Measurements from ENCODE around the gene GFOD1.
A peak's percentile ranks its signal among the peaks of the same experiment; 100 is the strongest.

The GFOD1 gene

DNA sequence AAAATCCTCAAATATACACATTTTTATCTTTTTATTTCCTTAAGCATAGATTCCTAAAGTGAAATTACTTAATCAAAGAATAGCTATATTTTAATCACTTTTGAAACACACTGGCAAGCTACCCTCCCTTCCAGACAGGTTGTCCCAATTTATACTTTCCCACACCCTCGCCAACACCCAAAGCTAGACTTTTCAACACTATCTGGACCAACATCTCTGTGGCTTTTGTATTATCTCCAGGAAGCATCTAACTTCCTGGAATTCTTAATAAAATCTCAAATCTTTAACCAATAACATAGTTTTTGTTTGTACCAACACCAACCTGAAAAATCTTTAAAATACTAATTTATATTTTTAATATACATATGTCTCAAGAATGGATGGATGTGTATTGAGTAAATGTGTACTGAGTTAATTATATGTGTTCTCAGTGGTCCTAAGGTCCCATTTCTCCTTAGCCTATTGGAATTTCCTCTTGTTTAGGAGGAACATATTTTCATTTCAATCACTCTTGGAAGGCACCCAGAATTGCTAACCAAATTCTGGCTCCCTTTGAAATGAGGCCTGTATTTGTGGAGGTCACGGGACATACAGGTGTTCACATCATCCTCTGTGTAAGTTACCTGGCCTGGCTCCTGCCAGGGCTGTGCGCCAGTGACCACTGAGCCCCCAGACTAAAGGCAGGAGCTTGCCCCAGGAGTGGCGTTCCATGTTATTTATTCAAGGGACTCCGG lies 17.4 kb upstream of the GFOD1 start:
- Histone ChIP-seq H3K27me3 (no peaks in the 10 kb centered on the region), H4K20me1 (no peaks in the 10 kb centered on the region), H3K9ac (no peak overlapping the region)

DNA sequence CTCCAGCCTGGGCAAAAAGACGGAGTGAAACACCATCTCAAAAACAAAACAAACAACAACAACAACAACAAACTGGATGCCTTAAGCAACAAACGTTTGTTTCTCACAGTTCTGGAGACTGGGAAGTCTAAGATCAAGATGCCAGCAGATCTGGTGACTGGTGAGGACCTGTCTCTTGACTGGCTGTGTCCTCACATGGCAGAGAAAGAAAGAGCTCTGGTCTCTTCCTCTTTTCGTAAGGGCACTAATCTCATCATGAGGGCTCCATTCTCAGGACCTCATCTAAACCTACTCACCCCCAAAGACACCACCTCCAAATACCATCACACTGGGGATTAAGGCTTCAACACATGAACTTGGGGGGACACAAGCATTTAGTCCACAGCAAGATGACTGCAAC lies 13.5 kb upstream of the GFOD1 start:
- H4K20me1 ChIP-seq, result no peaks in the 10 kb centered on the region
- H3K4me2 ChIP-seq, result no peak overlapping the region
- no peak overlapping the region for H3K27ac ChIP-seq
- H3K36me3 ChIP-seq, result no peaks in the 10 kb centered on the region
- H3K4me3 ChIP-seq, result no peak overlapping the region
- peaks cover 0 to 17% (median 8%) of the 10 kb centered on the region in 10 experiments; a peak in 12 of 20 replicates for H3K4me1 ChIP-seq
- no peaks in the 10 kb centered on the region for H3K9me3 ChIP-seq (replicated peaks in 1 of 11)
- H3K9ac ChIP-seq, result no peak overlapping the region
- no peak for TF ChIP-seq Cebpa-rat (IDR thresholded peaks at IDR 0.05)
- no peaks in the 10 kb centered on the region for H3K27me3 ChIP-seq

More for the DNA sequence above, 17.4 kb upstream of the GFOD1 start:
- no peak overlapping the region for H3K4me3 ChIP-seq
- no peaks in the 10 kb centered on the region for H3K36me3 ChIP-seq
- H3K27ac ChIP-seq, result no peak overlapping the region
- H3K4me1 ChIP-seq, result peaks cover 0 to 6% (median 0%) of the 10 kb centered on the region in 10 experiments; a peak in 1 of 20 replicates
- H3K9me3 ChIP-seq (replicated peaks in 1 of 11), result peaks cover 0 to 5% (median under 1%) of the 10 kb centered on the region in 11 experiments; a peak in 9 of 22 replicates
- no peak overlapping the region for H3K4me2 ChIP-seq
- TF ChIP-seq Cebpa-rat (IDR thresholded peaks at IDR 0.05), result no peak

DNA sequence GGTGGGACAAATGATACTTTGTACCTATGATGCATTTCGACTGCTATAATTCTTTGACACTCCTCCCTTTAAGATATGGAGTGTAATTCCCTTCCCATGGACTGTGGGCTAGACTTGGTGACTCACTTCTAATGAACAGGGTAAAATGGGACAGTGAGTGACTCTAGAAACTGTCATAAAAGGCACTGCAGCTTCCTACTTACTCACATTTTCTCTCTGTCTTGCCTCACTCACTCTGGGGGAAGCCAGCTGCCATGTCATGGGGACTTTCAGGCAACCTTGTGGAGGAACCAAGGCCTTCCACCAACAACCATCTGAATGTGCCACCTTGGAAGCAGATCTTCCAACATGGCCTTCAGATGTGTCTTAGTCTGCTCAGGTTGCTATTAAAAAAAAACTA lies 12.9 kb upstream of the GFOD1 start:
- H3K36me3 ChIP-seq, result no peaks in the 10 kb centered on the region
- TF ChIP-seq Cebpa-rat (IDR thresholded peaks at IDR 0.05), result no peak
- H4K20me1 ChIP-seq, result no peaks in the 10 kb centered on the region
- H3K4me3 ChIP-seq, result no peak overlapping the region
- H3K4me2 ChIP-seq, result no peak overlapping the region
- H3K27me3 ChIP-seq, result no peaks in the 10 kb centered on the region
- H3K9ac ChIP-seq, result no peak overlapping the region
- no peak overlapping the region for H3K27ac ChIP-seq
- no peaks in the 10 kb centered on the region for H3K9me3 ChIP-seq (replicated peaks in 1 of 11)
- H3K4me1 ChIP-seq, result peaks cover 0 to 19% (median 9%) of the 10 kb centered on the region in 10 experiments; a peak in 12 of 20 replicates

DNA sequence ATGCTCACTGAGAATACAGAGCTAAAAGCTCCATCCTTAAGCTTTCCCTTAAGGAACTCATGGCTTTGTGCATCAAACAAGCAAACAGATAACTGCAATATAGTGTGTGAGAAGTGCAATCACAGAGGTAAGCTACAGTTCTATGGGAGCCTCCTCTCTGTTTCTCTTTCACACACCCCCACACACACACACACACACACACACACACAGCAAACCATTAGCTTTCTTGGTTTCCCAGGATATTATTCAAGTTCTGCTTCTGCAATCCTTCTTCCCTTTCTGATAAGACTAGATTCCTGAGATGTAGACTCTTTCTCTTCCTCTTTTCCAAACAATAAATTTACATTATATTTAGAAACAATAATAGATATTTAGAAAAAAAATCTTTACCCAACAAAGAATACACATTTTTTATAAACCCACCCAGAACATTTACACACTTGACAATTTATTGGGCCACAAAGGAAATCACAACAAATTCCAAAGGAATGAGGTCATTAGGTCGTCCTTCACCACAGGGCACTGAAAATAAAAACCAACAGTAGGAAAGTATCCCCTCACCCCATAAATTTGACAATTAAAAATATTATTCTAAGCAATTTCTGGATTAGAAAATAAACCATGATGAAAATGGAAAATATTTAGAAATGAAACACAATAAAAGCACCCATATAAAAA lies 9.3 kb upstream of the GFOD1 start:
- Histone ChIP-seq H3K4me2 (peak overlapping the region in 6 of 11 experiments; percentile 18 to 68 (median 54); a peak in 12 of 22 replicates), H3K9me3 (replicated peaks in 1 of 11) (no peaks in the 10 kb centered on the region), H3K9ac (no peak overlapping the region), H4K20me1 (no peaks in the 10 kb centered on the region), H3K36me3 (no peaks in the 10 kb centered on the region), H3K27me3 (no peaks in the 10 kb centered on the region), H3K27ac (no peak overlapping the region), H3K4me3 (no peak overlapping the region), H3K4me1 (peaks cover 0 to 19% (median 9%) of the 10 kb centered on the region in 10 experiments; a peak in 12 of 20 replicates)
- no peak for TF ChIP-seq Cebpa-rat (IDR thresholded peaks at IDR 0.05)

DNA sequence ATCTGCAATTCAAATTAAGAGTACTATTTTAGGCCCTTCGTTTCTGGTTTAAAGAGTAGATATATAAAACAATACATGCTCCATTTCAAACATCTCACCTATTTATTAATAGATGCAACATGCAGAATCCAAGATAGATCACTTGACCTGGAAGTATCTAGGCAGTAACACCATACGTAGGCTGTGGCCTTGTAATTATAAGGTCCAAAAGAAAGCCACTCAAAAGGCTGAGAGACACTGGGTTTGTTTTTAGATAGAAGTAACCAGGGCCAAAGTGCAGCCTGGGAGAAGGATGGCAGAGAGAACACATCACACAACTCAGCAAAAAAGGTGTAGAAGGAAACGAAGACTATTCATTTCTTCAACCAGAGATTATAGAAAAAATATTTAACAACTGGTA lies 8.4 kb upstream of the GFOD1 start:
- H3K9me3 ChIP-seq (replicated peaks in 1 of 11), result no peaks in the 10 kb centered on the region
- H3K4me1 ChIP-seq, result peaks cover 0 to 19% (median 9%) of the 10 kb centered on the region in 10 experiments; a peak in 12 of 20 replicates
- no peak overlapping the region for H3K4me3 ChIP-seq
- H3K27me3 ChIP-seq, result no peaks in the 10 kb centered on the region
- H3K27ac ChIP-seq, result no peak overlapping the region
- no peaks in the 10 kb centered on the region for H4K20me1 ChIP-seq
- no peaks in the 10 kb centered on the region for H3K36me3 ChIP-seq
- no peak overlapping the region for H3K9ac ChIP-seq
- peak overlapping the region in 6 of 11 experiments; percentile 18 to 68 (median 54); a peak in 8 of 22 replicates for H3K4me2 ChIP-seq
- no peak for TF ChIP-seq Cebpa-rat (IDR thresholded peaks at IDR 0.05)

DNA sequence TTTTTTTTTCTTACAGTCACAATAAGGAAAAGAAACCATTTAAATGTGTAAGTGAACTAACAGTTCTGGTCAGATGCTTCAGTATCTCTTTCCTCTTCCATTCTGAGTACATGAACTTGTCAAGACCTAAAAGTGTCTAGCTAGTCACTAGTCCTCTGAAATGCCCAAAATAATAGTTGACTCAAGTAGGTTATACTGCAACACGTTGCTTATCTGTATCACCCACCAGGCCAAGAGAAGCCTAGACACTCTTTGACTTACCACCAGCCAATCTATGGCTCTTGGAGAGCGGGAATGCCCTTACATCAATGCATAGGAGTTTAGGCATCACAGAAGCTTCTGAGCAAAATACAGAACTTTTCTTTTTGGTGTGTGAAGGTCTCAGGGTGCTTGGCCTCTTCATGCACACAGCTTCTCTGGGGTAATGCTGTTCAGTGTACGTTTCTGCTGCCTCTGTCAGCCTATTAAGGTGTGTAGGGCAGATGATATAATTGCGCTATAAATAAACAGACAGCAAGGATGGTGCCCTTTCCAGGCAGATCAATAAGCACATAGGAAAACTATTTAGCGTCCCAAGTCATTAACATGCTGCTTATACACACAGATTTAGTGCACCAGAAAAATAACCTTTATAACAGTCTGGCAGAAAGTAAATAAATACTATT lies 7.8 kb upstream of the GFOD1 start:
- Histone ChIP-seq H3K4me2 (no peak overlapping the region), H3K9me3 (replicated peaks in 1 of 11) (no peaks in the 10 kb centered on the region), H3K27ac (no peak overlapping the region), H3K36me3 (no peaks in the 10 kb centered on the region), H3K4me3 (no peak overlapping the region), H3K4me1 (peaks cover 0 to 14% (median 9%) of the 10 kb centered on the region in 10 experiments; a peak in 12 of 20 replicates), H3K9ac (no peak overlapping the region), H3K27me3 (no peaks in the 10 kb centered on the region), H4K20me1 (no peaks in the 10 kb centered on the region)
- TF ChIP-seq Cebpa-rat (IDR thresholded peaks at IDR 0.05), result no peak

DNA sequence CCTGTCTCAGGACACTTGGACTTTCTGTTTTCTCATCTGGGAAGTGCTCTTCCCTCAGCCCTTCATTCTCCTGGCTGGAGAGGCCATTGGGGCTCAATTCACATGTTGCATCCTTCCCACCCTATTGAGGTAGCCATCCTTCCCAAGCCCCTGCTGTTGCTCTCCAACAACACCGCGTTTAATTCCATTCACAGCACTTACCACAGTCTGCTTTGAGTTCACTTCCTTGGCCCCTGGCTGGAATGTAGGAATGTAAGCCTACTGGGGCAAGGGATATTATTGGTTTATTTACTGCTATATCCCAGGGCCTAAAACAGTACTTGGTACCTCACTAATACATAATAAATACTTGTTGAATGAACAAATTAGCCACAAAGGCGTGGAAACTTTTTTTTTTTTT lies 6.7 kb upstream of the GFOD1 start:
- H3K27ac ChIP-seq, result no peak overlapping the region
- no peaks in the 10 kb centered on the region for H3K9me3 ChIP-seq (replicated peaks in 1 of 11)
- H3K27me3 ChIP-seq, result no peaks in the 10 kb centered on the region
- H3K4me1 ChIP-seq, result peaks cover 0 to 14% (median 9%) of the 10 kb centered on the region in 10 experiments; a peak in 13 of 20 replicates
- no peaks in the 10 kb centered on the region for H4K20me1 ChIP-seq
- no peaks in the 10 kb centered on the region for H3K36me3 ChIP-seq
- TF ChIP-seq Cebpa-rat (IDR thresholded peaks at IDR 0.05), result no peak
- no peak overlapping the region for H3K4me3 ChIP-seq
- no peak overlapping the region for H3K9ac ChIP-seq
- no peak overlapping the region for H3K4me2 ChIP-seq

DNA sequence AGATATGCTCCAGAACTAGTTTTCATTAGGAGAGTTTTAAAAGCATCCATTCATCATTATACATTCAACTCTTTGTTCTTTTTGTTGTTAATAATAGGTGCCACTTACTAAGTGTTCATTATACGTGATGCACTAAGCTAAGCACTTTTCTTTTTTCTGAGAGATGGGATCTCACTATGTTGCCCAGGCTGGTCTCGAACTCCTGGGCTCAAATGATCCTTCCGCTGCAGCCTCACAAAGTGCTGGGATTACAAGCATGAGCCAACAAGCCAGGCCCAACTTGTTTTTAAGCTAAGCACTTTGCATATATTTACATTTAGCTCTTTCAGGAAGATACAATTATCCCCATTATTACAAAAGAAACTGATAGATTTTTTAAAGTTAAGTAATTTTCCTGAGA lies 5.7 kb upstream of the GFOD1 start:
- no peak overlapping the region for H3K4me3 ChIP-seq
- peaks cover 8 to 21% (median 12%) of the 10 kb centered on the region in 10 experiments; a peak in 19 of 20 replicates for H3K4me1 ChIP-seq
- H3K9me3 ChIP-seq (replicated peaks in 1 of 11), result no peaks in the 10 kb centered on the region
- H3K36me3 ChIP-seq, result no peaks in the 10 kb centered on the region
- no peak for TF ChIP-seq Cebpa-rat (IDR thresholded peaks at IDR 0.05)
- H3K4me2 ChIP-seq, result no peak overlapping the region
- no peaks in the 10 kb centered on the region for H4K20me1 ChIP-seq
- no peak overlapping the region for H3K9ac ChIP-seq
- peaks cover 0 to 4% (median 0%) of the 10 kb centered on the region in 11 experiments; a peak in 1 of 22 replicates for H3K27me3 ChIP-seq
- no peak overlapping the region for H3K27ac ChIP-seq

DNA sequence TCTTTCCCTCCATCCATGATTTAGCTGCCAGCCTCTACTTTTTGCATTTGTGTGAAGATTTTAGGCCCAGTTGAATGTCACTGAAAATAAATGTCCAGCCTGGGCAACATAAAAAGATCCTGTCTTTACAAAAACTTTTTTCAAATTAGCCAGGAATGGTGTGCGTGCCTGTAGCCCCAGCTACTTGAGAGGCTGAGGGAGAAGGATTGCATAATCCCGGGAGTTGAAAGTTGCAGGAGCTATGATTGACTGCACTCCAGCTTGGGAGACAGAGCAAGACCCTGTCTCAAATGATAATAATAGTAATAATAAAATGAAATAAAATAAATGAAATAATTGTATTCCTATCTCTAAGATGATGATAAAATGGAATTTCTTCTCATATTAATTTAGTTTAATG lies 5.0 kb upstream of the GFOD1 start:
- Histone ChIP-seq H3K9me3 (replicated peaks in 1 of 11) (no peaks in the 10 kb centered on the region), H3K4me2 (no peak overlapping the region), H3K9ac (no peak overlapping the region), H3K36me3 (no peaks in the 10 kb centered on the region), H3K27me3 (peaks cover 0 to 4% (median 0%) of the 10 kb centered on the region in 11 experiments; a peak in 1 of 22 replicates), H4K20me1 (no peaks in the 10 kb centered on the region), H3K27ac (no peak overlapping the region), H3K4me3 (no peak overlapping the region), H3K4me1 (peaks cover 8 to 25% (median 14%) of the 10 kb centered on the region in 10 experiments)
- peak in 1 of 11 experiments; percentile 25; a peak in 1 of 22 replicates for TF ChIP-seq Cebpa-rat (IDR thresholded peaks at IDR 0.05)
